Fibroblast of lung (primary cell): Measurements from ENCODE around the gene CAMKK1. TPM values are rescaled to one million over a fixed set of nuclear protein-coding genes. Genes with fewer than 3 reads are reported as not detected.

Experiments used
- DNase-seq, 2 donors: peaks; one replicate each; pipeline versions ENCODE4 v3.0.0 to v3.0.0-alpha.2; 2010; ENCODE audit warnings: low read depth in 2 of 2
- H2AFZ ChIP-seq: 2 replicates; pipeline ENCODE4 v1.5.1; 2012; ENCODE audit warnings: low read length, control low read depth, inconsistent platforms
- H3K27ac ChIP-seq: 2 replicates; pipeline ENCODE4 v1.5.1; 2011; ENCODE audit warnings: low read length, control low read depth; ENCODE audit not compliant: insufficient read depth
- H3K27me3 ChIP-seq: 2 replicates; pipeline ENCODE4 v1.5.1; 2011; ENCODE audit warnings: mild to moderate bottlenecking, low read length; ENCODE audit not compliant: control insufficient read depth, insufficient read depth
- H3K36me3 ChIP-seq: 2 replicates; pipeline ENCODE4 v1.5.1; 2011; ENCODE audit warnings: low read length; ENCODE audit not compliant: control insufficient read depth, insufficient read depth
- H3K4me1 ChIP-seq: 2 replicates; pipeline ENCODE4 v1.5.1; 2011; ENCODE audit warnings: low read length; ENCODE audit not compliant: control insufficient read depth, insufficient read depth; ENCODE audit errors: extremely low read depth
- H3K4me2 ChIP-seq: 2 replicates; pipeline ENCODE4 v1.5.1; 2011; ENCODE audit warnings: low read length, control low read depth; ENCODE audit not compliant: insufficient read depth; ENCODE audit errors: extremely low read depth
- H3K4me3 ChIP-seq, 4 experiments: fragments of 200-600 bp in 1 of 4; sonication (generic) in 1 of 4; replicated peaks in 1 of 4; 2 replicates each; pipeline ENCODE4 v1.5.1; 2011 to 2016; ENCODE audit warnings: low read length in 4 of 4, low read depth in 3 of 4, mild to moderate bottlenecking in 3 of 4, control low read depth in 2 of 4, inconsistent platforms in 1 of 4, mixed read lengths in 1 of 4; ENCODE audit not compliant: insufficient read depth in 1 of 4; ENCODE audit errors: control extremely low read depth in 1 of 4
- H3K79me2 ChIP-seq: 2 replicates; pipeline ENCODE4 v1.5.1; 2012; ENCODE audit warnings: mild to moderate bottlenecking, low read length, inconsistent platforms; ENCODE audit not compliant: control insufficient read depth, insufficient read depth
- H3K9ac ChIP-seq: 2 replicates; pipeline ENCODE4 v1.5.1; 2011; ENCODE audit warnings: mild to moderate bottlenecking, low read length, control low read depth; ENCODE audit not compliant: insufficient read depth
- H3K9me3 ChIP-seq: 2 replicates; pipeline ENCODE4 v1.5.1; 2012; ENCODE audit warnings: low read depth, low read length; ENCODE audit not compliant: control insufficient read depth, insufficient read depth
- H4K20me1 ChIP-seq: 2 replicates; pipeline ENCODE4 v1.5.1; 2011; ENCODE audit warnings: low read length; ENCODE audit not compliant: control insufficient read depth, insufficient read depth; ENCODE audit errors: extremely low read depth
- EZH2 ChIP-seq: IDR thresholded peaks from 2 replicates; pipeline ENCODE4 v1.5.1; 2012; ENCODE audit warnings: low read length, control low read depth, mild to moderate bottlenecking; ENCODE audit errors: missing control alignments
- polyA plus RNA-seq, 2 donors: library from polyadenylated mRNA; depleted of rRNA in 1 of 2; stranded (reverse) in 1 of 2; unstranded in 1 of 2; fragments of >200 nt; gene quantifications; 2 replicates each; pipeline ENCODE4 v1.2.1, GENCODE V29; 2011 to 2012; ENCODE audit warnings: missing spikeins in 1 of 2
- total RNA-seq: library from RNA; depleted of rRNA; stranded (reverse); fragments of >200 nt; gene quantifications from 2 replicates; pipeline ENCODE4 v1.2.1, GENCODE V29; 2014
- TF ChIP-seq, protein P1 (sequence below), 2 donors: IDR thresholded peaks in 1 of 2; conservative IDR thresholded peaks in 1 of 2; 1 replicate in 1 of 2; 2 replicates in 1 of 2; pipeline ENCODE4 v1.5.1; 2011 to 2012; ENCODE audit warnings: low read length in 2 of 2, control low read depth in 1 of 2, inconsistent platforms in 1 of 2, low read depth in 1 of 2, mild to moderate bottlenecking in 1 of 2

Gene CAMKK1
- total and polyA plus RNA-seq, 2 donors (not counting 1 experiment from before 2014, with no cell fraction given): 0.41 to 2.5 TPM

DNA sequence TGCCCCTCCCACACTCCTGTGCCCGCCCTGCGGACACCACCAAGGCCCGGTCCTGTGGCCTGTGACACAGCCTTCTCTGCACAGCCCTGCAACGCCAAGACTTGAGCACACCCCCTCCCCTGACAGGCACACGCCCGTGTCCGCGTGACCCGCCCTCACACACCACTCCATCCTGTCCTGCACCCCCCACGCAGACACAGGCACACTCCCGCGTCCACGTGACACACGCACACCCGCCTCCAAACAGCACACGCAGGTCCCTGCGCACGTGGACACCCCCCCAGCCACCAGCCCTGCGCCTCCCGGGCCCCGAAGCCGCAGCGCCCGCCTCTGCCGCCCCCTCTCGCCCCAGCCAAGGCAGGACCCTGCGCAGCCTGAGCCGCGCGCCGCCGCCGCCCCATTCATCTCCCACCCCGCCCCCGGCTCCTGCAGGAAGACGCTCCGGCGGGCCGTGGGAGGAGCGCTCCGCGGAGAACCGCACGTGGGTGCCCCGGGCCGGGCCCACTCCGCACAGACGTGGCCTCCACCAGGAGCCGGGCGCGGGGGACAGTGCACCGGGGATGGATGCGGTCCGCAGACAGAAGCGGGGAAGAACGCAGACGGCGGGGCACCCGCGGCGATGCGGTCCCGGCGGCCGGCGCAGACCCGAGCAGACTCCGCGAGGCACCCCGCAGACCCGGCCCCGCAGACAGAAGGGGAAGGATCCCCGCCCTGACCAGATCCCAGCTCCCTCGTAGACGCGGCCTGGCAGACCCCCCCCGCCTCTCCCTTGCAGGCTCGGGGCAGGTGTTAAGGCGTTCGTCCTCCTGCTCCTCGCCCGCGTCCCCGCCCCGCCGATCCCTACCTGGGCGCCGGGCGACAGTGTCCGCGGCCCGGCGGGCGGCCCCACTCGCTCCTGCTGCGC, 506 bp downstream of the CAMKK1 start:
- peaks cover 5% of the 10 kb centered on the region for H3K4me1 ChIP-seq
- DNase-seq: peak; percentile 58 to 70
- peak overlapping the region; percentile 60 for H2AFZ ChIP-seq
- peak overlapping the region; percentile 50 for H3K9ac ChIP-seq
- peak overlapping the region; percentile 42 to 56 (median 47) for H3K4me3 ChIP-seq
- no peak for TF ChIP-seq EZH2
- TF ChIP-seq, protein P1, sequence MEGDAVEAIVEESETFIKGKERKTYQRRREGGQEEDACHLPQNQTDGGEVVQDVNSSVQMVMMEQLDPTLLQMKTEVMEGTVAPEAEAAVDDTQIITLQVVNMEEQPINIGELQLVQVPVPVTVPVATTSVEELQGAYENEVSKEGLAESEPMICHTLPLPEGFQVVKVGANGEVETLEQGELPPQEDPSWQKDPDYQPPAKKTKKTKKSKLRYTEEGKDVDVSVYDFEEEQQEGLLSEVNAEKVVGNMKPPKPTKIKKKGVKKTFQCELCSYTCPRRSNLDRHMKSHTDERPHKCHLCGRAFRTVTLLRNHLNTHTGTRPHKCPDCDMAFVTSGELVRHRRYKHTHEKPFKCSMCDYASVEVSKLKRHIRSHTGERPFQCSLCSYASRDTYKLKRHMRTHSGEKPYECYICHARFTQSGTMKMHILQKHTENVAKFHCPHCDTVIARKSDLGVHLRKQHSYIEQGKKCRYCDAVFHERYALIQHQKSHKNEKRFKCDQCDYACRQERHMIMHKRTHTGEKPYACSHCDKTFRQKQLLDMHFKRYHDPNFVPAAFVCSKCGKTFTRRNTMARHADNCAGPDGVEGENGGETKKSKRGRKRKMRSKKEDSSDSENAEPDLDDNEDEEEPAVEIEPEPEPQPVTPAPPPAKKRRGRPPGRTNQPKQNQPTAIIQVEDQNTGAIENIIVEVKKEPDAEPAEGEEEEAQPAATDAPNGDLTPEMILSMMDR (conservative IDR thresholded peaks at IDR 0.05 in 1 of 2, IDR thresholded peaks at IDR 0.05 in 1 of 2; ENCODE audit: low read depth in 1 of 2, low read length in 2 of 2): no peak
- no peaks in the 10 kb centered on the region for H4K20me1 ChIP-seq
- no peaks in the 10 kb centered on the region for H3K36me3 ChIP-seq
- peak overlapping the region; percentile 94 for H3K4me2 ChIP-seq
- no peaks in the 10 kb centered on the region for H3K27me3 ChIP-seq
- no peaks in the 10 kb centered on the region for H3K9me3 ChIP-seq
- no peak overlapping the region for H3K27ac ChIP-seq
- no peaks in the 10 kb centered on the region for H3K79me2 ChIP-seq

DNA sequence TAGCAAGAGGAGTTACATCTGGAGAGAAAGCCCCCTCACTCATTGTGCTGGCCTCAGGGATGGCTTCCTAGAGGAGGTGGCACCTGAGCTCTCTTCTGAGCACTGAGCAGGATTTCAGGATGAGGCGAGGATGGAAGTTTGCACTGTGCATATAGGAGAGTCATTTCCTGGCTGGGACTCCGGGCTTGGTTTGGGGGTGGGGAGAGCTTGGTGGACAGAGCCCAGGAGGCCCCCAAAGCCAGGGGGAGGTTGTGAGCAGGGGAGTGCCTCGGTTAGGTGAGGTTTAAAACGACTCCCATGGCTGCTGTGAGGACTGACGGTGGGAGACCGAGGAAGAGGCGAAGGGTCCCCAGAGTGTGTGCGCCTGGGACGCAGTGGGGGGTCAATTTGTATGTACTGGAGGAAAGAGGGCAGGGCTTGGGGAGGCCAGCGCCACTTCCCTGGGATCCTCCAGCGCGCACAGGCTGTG, 1.2 kb downstream of the CAMKK1 start:
- H3K27ac ChIP-seq: no peak overlapping the region
- no peaks in the 10 kb centered on the region for H3K27me3 ChIP-seq
- no peaks in the 10 kb centered on the region for H3K9me3 ChIP-seq
- peak overlapping the region; percentile 94 for H3K4me2 ChIP-seq
- no peak overlapping the region for H2AFZ ChIP-seq
- no peaks in the 10 kb centered on the region for H3K36me3 ChIP-seq
- no peaks in the 10 kb centered on the region for H4K20me1 ChIP-seq
- DNase-seq: no peak
- H3K4me3 ChIP-seq: peak overlapping the region in 2 of 4 experiments; percentile 11 to 46
- H3K79me2 ChIP-seq: no peaks in the 10 kb centered on the region
- TF ChIP-seq EZH2: no peak
- TF ChIP-seq, protein P1 (conservative IDR thresholded peaks at IDR 0.05 in 1 of 2, IDR thresholded peaks at IDR 0.05 in 1 of 2; ENCODE audit: low read depth in 1 of 2, low read length in 2 of 2): no peak
- peaks cover 5% of the 10 kb centered on the region for H3K4me1 ChIP-seq
- no peak overlapping the region for H3K9ac ChIP-seq

DNA sequence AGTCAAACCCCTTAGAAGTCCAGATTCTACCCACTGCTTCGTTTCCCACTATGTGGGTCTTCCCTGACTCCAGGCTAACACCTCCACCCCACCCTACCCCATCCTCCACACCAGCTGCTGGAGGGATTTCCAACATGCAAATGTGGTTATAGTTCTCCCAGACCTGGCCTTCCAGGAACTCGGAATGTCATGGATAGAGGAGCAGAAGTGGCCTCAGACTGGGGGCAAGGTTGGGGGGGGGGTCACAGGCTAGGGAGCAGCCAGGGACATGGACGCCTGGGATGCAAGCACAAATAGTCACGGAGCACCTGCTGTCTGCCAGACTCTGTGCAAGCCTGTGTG, 2.0 kb downstream of the CAMKK1 start:
- DNase-seq: no peak
- peaks cover 5% of the 10 kb centered on the region for H3K4me1 ChIP-seq
- H3K27ac ChIP-seq: no peak overlapping the region
- H3K36me3 ChIP-seq: no peaks in the 10 kb centered on the region
- no peak overlapping the region for H3K4me3 ChIP-seq
- no peaks in the 10 kb centered on the region for H3K9me3 ChIP-seq
- no peaks in the 10 kb centered on the region for H4K20me1 ChIP-seq
- H3K4me2 ChIP-seq: no peak overlapping the region
- H3K79me2 ChIP-seq: no peaks in the 10 kb centered on the region
- TF ChIP-seq, protein P1 (conservative IDR thresholded peaks at IDR 0.05 in 1 of 2, IDR thresholded peaks at IDR 0.05 in 1 of 2; ENCODE audit: low read depth in 1 of 2, low read length in 2 of 2): no peak
- TF ChIP-seq EZH2: no peak
- no peak overlapping the region for H2AFZ ChIP-seq
- no peaks in the 10 kb centered on the region for H3K27me3 ChIP-seq
- no peak overlapping the region for H3K9ac ChIP-seq
